Astrocyte (in vitro differentiated cells and primary cell): ENCODE measurements around the gene ASCL5.

Source experiments
- EZH2 ChIP-seq: IDR thresholded peaks from 2 replicates; pipeline ENCODE4 v1.6.1; 2012; ENCODE audit warnings: mild to moderate bottlenecking, low read length, inconsistent platforms; ENCODE audit not compliant: insufficient read depth
- TF ChIP-seq, protein P1 (sequence below): IDR thresholded peaks from 2 replicates; pipeline ENCODE4 v1.5.1; 2011; ENCODE audit warnings: low read depth, mild to moderate bottlenecking, inconsistent platforms, low read length, moderate library complexity; ENCODE audit not compliant: insufficient read depth

- TF ChIP-seq, protein P1, sequence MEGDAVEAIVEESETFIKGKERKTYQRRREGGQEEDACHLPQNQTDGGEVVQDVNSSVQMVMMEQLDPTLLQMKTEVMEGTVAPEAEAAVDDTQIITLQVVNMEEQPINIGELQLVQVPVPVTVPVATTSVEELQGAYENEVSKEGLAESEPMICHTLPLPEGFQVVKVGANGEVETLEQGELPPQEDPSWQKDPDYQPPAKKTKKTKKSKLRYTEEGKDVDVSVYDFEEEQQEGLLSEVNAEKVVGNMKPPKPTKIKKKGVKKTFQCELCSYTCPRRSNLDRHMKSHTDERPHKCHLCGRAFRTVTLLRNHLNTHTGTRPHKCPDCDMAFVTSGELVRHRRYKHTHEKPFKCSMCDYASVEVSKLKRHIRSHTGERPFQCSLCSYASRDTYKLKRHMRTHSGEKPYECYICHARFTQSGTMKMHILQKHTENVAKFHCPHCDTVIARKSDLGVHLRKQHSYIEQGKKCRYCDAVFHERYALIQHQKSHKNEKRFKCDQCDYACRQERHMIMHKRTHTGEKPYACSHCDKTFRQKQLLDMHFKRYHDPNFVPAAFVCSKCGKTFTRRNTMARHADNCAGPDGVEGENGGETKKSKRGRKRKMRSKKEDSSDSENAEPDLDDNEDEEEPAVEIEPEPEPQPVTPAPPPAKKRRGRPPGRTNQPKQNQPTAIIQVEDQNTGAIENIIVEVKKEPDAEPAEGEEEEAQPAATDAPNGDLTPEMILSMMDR, result no peak
- TF ChIP-seq EZH2, result no peak
These were observed 12.3 kb upstream of the ASCL5 start for GRCh38 chr1:201139306-201139705.
